ENCODE results near the gene TENM4. TPM values are rescaled to one million over a fixed set of nuclear protein-coding genes. Genes with fewer than 3 reads are reported as not detected.
"Not testable (repeated sequence)": the region's sequence is repeated elsewhere in the genome, so short reads cannot be mapped to it uniquely, and the experiment has no call there.

Gene TENM4
- total RNA-seq, 1 experiment from 2014 or later: 22.6 TPM

DNA sequence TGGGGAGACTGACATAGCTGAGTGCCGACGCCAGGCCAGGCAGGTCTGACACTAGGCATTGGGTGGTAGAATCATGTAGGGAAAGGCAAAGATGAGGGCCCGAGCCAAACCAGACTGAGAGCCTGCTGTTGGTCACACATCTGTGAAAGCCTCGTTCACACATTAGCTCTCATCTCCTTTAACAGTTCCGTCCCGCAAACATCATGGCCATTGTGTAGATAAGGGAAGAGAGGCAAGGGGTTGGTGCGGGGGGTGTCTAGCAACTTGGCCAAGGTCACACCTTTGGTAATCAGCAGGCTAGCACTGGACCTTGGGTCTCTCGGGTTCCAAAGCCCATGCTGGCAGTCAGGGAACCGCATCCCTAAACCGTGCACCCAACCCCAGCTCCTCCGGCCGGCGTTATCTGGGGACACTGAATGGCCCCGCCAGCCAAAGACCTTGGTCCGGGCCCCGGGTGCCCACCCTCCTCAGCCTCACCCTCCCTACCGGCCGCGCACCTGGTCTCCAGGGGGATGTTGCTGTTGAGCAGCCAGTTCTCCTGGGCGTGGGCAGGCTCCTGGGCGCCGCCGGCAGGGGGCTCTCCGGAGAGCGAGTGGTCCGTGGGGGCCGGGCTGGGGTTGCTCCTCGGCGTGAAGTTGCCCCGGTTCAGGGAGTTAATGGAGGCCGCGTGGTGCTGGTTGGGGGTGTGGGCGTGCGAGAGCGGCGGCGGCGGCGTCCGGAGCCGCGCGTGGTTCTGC, 537.9 kb downstream of the TENM4 start:
- no peak for DNase-seq (ENCODE audit: low read depth)

DNA sequence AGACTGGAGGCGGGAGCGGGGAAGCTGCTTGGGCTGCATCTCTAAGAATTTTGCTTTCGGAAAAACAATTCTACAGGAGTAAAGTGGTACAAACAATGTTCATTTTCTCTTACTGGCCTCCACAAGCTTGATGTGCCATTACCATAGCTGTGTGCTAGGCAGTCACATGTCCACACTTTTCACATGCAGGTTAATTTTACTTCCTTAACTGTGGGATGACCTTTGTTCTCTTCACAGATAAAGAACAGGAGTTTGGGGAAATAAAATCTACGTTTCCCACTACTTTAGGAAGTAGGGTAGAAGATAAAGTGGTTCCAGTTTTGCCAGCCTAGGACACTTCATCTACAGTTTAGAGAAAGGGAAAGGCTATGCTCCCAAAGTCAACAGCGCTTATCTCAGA, 539.0 kb downstream of the TENM4 start:
- DNase-seq (ENCODE audit: low read depth): no peak

DNA sequence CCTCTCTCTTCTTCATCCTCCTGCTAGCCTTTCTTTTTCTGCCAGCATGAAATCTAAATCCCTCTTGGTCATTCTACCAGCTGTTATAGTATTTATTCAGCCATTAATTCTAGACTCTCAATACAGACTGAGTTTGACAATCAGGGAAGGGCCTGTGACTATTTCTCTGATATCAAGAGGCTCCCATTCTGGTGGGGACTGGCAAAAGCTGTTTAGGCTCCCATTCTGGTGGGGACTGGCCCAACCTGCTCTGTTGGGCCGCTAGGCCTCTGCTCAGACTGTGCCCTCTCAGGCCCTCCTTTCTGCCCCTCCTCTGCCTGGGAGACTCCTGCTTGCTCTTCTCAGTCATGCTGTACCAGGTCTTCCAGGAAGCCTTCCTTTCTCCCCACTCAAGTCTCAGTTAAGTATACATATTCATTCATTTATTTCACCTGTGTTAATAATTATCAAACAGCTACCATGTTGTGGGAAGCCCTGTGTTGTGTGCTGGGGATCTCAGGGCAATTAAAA, 542.5 kb downstream of the TENM4 start:
- no peak for DNase-seq (ENCODE audit: low read depth)

- DNase-seq (ENCODE audit: low read depth): no peak
Measured at GRCh38 chr11:78893996-78894395, 546.8 kb downstream of the TENM4 start.

DNA sequence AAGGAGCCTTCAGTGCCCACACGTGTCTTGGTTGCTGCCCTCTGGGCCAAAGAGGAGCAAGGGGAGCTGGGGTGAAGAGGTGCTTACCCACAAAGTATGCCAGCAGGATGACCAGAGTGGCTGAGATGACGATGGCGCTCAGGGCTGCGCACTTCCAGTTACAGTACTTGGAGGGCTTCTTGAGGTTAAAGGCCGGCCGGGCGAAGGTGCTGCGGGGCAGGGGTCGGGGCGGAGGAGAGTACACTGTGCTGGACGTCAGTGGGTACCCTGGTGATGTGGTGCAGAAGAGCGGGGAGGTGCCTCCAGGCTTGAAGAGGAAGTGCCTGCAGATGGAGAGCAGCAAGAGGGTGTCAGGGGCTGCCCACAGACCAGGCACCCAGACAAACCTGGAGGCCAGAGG, 551.1 kb downstream of the TENM4 start:
- no peak for DNase-seq (ENCODE audit: low read depth)

GRCh38 chr11:78886616-78887015, 554.2 kb downstream of the TENM4 start:
- no peak for DNase-seq (ENCODE audit: low read depth)

- no peak for DNase-seq (ENCODE audit: low read depth)
Measured at GRCh38 chr11:78884761-78885160, 556.1 kb downstream of the TENM4 start.

- no peak for DNase-seq (ENCODE audit: low read depth)
Measured at GRCh38 chr11:78883506-78883905, 557.3 kb downstream of the TENM4 start.

DNA sequence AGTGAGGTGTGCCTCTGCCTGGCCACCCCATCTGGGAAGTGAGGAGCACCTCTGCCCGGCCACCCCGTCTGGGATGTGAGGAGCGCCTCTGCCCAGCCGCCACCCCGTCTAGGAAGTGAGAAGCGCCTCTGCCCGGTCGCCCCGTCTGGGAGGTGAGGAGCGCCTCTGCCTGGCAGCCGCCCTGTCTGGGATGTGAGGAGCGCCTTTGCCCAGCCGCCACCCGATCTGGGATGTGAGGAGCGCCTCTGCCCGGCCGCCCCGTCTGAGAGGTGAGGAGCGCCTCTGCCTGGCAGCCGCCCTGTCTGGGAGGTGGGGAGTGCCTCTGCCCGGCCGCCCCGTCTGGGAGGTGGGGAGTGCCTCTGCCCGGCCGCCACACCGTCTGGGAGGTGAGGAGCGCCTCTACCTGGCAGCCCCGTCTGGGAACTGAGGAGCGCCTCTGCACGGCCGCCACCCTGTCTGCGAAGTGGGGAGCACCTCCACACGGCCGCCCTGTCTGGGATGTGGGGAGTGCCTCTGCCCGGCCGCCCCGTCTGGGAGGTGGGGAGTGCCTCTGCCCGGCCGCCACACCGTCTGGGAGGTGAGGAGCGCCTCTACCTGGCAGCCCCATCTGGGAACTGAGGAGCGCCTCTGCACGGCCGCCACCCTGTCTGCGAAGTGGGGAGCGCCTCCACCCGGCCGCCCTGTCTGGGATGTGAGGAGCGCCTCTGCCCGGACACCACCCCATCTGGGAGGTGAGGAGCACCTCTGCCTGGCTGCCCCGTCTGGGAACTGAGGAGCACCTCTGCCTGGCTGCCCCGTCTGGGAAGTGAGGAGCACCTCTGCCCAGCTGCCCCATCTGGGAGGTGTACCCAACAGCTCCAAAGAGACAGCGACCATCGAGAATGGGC, 561.5 kb downstream of the TENM4 start:
- not testable (repeated sequence) for DNase-seq (ENCODE audit: low read depth)

DNA sequence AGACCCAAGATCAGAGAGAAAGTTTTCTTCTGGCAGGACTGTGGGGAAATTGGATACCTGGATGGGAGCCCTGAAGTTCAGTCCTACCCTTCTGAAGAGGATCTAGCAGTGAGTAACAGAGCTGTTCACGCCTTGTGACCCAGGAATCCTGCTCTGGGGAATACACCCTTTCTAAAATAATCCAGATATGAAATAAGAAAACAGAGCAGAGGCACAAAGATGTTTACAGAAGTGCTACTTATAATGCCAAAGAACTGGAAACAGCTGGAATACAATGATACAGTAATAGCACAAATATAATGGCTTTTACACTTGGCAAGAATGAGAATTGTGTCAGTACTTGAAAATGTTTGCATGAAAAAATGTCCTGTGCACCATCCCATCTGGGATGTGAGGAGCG, 562.2 kb downstream of the TENM4 start:
- no peak for DNase-seq (ENCODE audit: low read depth)

DNA sequence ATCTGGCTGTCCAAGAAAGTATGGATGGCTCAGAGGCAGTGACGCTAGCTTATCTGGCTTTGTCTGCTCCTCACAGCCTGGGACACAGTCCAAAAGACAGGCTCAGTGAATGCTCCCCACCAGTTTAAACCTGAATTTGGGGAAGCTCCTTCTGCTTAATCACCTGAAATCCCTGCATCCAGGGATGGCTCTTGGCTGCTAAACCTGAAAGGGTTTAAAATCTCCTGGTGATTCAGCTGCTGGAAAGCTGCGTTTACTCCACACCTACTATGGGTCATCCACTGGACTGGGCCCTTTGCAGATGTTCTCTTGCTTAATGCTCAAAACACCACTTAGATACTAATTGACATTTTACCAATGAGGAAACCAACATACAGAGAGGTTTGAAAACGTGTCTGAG, 564.2 kb downstream of the TENM4 start:
- no peak for DNase-seq (ENCODE audit: low read depth)

DNA sequence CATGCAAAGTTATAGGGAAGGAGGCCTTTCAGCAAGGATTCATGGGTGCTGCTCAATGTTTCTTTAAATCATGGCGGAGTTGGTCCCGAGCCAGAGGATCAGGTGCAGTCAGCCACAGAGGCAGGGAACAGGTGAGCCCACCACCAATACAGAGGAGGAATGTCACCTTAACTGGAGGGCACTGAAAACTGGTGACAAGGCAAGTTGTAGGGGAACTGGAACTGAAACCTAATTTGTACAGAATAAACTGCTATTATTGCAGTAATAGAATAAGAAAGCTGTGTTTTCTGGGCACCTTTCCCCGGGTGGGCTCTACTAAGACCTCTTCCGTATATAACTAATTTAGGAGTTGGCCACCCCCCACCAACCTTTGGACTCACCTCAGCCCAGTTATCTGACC, 570.2 kb downstream of the TENM4 start:
- no peak for DNase-seq (ENCODE audit: low read depth)

DNA sequence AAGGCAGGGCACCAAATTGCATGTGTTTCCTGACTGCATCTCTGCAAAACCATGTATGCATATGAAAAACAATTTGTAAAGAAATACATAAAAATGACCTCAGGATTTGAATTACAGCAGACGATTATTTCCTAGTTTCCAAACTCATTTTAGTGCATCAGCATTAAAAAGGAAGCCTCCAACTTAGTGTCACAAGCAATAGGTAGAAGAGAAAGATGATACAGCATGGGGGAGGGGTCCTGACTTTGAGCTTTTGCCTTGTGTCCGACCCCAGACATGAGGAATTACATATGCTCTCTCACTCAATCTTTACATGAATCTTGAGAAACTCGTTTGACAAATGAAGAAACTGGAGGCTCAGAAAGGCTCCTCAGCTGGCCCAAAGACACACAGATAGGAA, 571.5 kb downstream of the TENM4 start:
- no peak for DNase-seq (ENCODE audit: low read depth)

GRCh38 chr11:78868563-78868962, 572.3 kb downstream of the TENM4 start:
- DNase-seq (ENCODE audit: low read depth): no peak

DNA sequence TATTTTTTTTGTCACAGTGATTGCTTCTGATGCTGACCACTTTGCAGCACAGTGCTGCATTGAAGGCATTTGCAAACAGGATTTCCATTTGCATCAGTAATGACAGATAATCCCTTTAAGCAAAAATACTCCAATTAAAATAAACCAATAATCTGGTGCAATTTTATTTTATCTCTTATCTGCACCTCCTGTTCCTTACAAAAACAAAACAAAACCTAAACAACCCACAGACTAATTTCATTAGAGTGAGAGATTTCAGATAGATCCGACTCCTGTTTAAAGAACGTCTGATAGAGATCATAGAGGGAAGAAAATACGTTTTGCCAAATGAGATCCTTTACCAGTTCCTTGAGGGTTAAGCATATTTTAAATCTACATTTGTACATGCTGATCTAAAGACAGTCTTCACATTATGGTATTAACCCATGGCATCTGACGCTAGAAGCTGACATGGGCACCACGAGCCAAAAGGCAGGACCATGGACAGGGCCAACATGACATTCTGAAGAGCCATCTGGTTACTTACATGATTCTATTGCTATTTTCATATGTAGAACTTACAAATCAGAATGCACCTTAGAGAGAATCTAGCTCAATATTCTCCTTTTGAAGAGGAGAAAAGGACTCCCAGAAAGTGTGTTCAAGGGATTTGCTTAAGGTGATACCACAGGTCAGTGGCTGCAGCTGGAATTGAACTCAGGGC, 580.0 kb downstream of the TENM4 start:
- peak; percentile 21 for DNase-seq (ENCODE audit: low read depth)

GRCh38 chr11:78857688-78858087, 583.1 kb downstream of the TENM4 start:
- no peak for DNase-seq (ENCODE audit: low read depth)

DNA sequence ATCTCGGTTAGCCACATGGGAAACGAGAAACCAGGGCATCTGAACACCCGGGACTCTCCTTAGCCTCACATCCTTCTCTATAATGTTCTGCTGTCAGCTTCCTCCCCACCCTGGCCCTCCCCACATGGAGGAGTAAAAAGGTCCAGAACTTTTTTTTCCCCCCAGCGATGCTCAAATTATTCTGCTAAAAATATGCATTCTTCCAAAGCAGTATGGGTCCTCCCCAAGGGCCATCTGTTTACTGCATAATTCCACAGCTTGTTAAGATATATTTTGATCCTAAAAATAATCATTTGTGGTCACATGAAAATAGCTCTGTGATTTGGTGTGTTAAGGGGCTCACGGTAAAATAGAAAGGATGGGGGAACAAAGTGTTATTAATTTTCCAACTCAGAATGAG, 584.6 kb downstream of the TENM4 start:
- no peak for DNase-seq (ENCODE audit: low read depth)

- DNase-seq (ENCODE audit: low read depth): no peak
Measured at GRCh38 chr11:78855116-78855515, 585.7 kb downstream of the TENM4 start.

DNA sequence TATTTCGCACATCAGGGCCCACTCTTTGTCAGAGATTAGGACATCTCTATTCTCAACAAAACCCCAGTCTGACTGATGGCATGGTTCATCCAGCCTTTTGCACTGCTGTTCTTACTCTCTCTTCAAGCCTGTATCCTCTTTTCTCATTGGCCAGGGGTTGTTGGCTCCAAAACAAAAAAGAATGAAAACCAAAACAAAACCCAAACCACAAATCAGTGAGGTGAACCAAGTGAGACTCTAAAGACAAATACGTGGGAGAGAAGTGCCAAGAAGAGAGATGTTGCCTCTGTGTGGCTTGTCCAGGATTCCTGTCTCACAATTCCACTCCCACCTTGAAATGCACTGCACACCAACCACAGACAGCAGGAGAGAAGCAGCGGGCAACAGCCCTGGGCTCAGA, 587.3 kb downstream of the TENM4 start:
- DNase-seq (ENCODE audit: low read depth): no peak

DNA sequence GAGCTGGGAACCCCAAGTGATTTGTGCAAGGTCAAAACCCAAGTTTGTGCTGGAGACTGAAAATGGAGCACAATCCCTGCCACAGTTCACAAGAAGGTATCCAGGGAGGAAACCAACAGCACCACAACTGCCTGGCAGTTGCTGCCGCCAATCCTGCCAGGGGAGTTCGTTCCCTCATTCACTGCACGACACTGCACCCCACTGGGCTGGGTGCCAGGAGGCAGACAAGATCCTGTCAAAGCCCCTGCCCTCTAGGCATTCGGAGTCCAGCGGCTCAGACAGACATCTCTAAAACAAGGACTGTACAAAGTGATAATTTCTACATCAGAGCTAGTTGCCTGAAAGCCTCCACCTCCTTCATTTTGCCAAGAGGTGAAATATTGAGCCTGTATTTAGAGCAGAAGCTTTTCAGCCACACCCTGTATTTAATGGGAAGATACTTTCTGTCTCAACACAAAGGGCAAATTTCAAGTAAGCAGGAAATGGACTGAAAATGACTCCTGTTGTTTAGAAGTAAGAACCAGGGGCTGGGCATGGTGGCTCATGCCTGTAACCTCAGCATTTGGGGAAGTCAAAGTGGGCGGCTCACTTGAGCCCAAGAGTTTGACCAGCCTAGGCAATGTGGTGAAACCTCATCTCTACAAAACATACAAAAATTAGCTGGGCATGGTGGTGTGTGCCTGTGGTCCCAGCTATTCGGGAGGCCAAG, 588.8 kb downstream of the TENM4 start:
- no peak for DNase-seq (ENCODE audit: low read depth)

- DNase-seq (ENCODE audit: low read depth): no peak
Measured at GRCh38 chr11:78850078-78850477, 590.8 kb downstream of the TENM4 start.

GRCh38 chr11:78846269-78846668, 594.6 kb downstream of the TENM4 start:
- DNase-seq (ENCODE audit: low read depth): no peak

Measured in M059J (cell line).